ENCODE data around the gene CD300LB.

DNA sequence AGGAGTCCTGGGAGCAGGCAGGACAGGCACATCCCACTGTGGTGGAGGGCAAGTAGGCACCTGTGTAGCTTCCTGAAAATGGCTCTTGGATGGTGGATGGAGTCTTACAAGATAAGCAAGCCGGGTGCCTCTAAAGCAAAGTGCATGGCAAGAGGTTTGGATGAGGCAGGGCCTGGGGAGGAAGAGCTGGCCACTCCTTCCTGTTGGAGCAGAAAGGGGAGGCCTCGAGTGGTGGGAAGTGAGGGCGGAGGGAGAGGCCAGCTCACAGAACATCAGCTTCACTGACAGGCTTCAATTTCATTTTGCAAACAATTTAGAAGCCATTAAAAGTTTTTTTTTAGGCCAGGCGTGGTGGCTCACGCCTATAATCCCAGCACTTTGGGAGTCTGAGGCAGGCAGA, 33.8 kb downstream of the CD300LB start:
- no peak for TF ChIP-seq POLR2AphosphoS5 (IDR thresholded peaks at IDR 0.05)
- TF ChIP-seq, protein P1, sequence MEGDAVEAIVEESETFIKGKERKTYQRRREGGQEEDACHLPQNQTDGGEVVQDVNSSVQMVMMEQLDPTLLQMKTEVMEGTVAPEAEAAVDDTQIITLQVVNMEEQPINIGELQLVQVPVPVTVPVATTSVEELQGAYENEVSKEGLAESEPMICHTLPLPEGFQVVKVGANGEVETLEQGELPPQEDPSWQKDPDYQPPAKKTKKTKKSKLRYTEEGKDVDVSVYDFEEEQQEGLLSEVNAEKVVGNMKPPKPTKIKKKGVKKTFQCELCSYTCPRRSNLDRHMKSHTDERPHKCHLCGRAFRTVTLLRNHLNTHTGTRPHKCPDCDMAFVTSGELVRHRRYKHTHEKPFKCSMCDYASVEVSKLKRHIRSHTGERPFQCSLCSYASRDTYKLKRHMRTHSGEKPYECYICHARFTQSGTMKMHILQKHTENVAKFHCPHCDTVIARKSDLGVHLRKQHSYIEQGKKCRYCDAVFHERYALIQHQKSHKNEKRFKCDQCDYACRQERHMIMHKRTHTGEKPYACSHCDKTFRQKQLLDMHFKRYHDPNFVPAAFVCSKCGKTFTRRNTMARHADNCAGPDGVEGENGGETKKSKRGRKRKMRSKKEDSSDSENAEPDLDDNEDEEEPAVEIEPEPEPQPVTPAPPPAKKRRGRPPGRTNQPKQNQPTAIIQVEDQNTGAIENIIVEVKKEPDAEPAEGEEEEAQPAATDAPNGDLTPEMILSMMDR (IDR thresholded peaks at IDR 0.05) = no peak
- TF ChIP-seq POLR2A (IDR thresholded peaks at IDR 0.05) = no peak
